Activated B cell treated with CpG ODN at 0.5 μM for 24 hours (primary cell): ENCODE results near the gene MTERF4. TPM values are rescaled to one million over a fixed set of nuclear protein-coding genes. Genes with fewer than 3 reads are reported as not detected.

ENCODE experiments used
- ATAC-seq: fragments of 200-7000 bp; cut with Tn5 transposase; one replicate; pipeline ENCODE4 v1.10.0; 2021; ENCODE audit warnings: low read depth, mild to moderate bottlenecking, moderate library complexity
- CTCF ChIA-PET: fragments of 350-600 bp; sonication (Branson Sonifier 250); formaldehyde crosslinking; loops from one replicate; lab custom pipeline; 2021; ENCODE audit warnings: antibody characterized with exemption; lab: Charles Lee
- POLR2A ChIA-PET: fragments of 350-600 bp; sonication (Branson Sonifier 250); formaldehyde crosslinking; loops from one replicate; lab custom pipeline; 2021; ENCODE audit warnings: antibody characterized with exemption; lab: Charles Lee
- DNase-seq: peaks from one replicate; pipeline ENCODE4 v3.0.0; 2022
- H3K27ac Mint-ChIP-seq: one replicate; pipeline ENCODE4 v1.8.0; 2020; ENCODE audit warnings: mixed read lengths
- H3K27me3 Mint-ChIP-seq: one replicate; pipeline ENCODE4 v1.8.0; 2021; ENCODE audit warnings: mixed read lengths
- H3K36me3 Mint-ChIP-seq: one replicate; pipeline ENCODE4 v1.8.0; 2021; ENCODE audit warnings: low read depth, mixed read lengths
- H3K4me1 Mint-ChIP-seq: one replicate; pipeline ENCODE4 v1.8.0; 2021; ENCODE audit warnings: mixed read lengths
- H3K4me3 Mint-ChIP-seq: one replicate; pipeline ENCODE4 v1.8.0; 2020; ENCODE audit warnings: mild to moderate bottlenecking, mixed read lengths
- H3K9me3 Mint-ChIP-seq: one replicate; pipeline ENCODE4 v1.8.0; 2020; ENCODE audit warnings: mixed read lengths
- intact Hi-C: fragments of 100-400 bp; cut with micrococcal nuclease; formaldehyde crosslinking; loops from one replicate; pipeline ENCODE4 v1.15.1; 2024
- total RNA-seq: library from RNA; stranded (reverse); gene quantifications from 2 replicates; pipeline ENCODE4 v1.2.3, GENCODE V29; 2022
- TF ChIP-seq, protein P1 (sequence below): fragments of 200-600 bp; IDR thresholded peaks from one replicate; pipeline ENCODE4 v1.8.0; 2022; ENCODE audit warnings: antibody characterized with exemption, mild to moderate bottlenecking

MTERF4 gene
- total RNA-seq, 1 donor from 2014 or later = 122 TPM

DNA sequence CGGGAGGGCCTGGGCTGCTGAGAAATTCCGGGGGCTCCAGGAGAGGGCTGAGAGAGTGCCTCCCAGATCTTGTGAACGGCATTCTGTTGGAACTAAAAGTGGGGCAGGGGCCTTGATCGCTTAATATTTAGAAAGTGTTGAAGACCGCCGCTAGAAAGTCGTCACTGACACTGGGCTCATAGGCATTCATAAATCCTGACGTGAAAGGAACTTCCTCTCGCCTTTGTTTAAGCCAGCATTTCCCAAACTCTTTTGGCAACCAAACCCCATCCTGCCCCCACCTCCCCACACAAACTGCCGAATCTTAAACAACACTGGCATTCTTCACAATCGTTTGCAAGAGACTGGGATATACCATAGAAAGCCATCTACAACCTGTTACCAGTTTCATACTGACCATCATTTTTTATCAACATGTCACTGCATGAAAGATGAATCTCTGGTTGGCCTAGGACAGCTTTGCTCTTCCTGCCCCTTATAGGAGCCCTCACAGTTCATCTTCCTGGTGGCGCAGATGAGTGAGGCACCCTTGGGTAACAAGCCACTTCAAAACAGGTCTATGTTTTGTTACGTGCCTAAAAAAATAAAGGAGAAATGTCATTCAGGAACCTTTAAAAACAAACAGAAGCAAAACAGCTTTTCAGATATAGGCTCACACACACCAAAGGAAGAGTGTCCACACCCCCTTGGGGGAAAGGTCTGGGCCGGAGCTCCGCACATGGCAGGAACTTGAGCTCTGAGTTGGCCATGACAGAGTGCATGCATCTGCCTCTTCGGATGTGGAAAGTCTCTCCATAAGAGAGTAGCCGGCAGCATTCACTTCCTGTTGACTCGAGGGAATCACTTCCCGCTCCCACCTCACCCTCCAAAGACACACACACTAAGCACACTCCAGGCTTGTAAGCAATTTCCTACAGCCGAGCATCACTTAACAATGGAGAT is 13.0 kb downstream of the MTERF4 start:
- peaks cover 23% of the 10 kb centered on the region for H3K4me1 Mint-ChIP-seq
- TF ChIP-seq, protein P1, sequence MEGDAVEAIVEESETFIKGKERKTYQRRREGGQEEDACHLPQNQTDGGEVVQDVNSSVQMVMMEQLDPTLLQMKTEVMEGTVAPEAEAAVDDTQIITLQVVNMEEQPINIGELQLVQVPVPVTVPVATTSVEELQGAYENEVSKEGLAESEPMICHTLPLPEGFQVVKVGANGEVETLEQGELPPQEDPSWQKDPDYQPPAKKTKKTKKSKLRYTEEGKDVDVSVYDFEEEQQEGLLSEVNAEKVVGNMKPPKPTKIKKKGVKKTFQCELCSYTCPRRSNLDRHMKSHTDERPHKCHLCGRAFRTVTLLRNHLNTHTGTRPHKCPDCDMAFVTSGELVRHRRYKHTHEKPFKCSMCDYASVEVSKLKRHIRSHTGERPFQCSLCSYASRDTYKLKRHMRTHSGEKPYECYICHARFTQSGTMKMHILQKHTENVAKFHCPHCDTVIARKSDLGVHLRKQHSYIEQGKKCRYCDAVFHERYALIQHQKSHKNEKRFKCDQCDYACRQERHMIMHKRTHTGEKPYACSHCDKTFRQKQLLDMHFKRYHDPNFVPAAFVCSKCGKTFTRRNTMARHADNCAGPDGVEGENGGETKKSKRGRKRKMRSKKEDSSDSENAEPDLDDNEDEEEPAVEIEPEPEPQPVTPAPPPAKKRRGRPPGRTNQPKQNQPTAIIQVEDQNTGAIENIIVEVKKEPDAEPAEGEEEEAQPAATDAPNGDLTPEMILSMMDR = no peak
- no peak overlapping the region for H3K27ac Mint-ChIP-seq
- ChIA-PET POLR2A (interaction anchor here (1.1 to 1.6 kb wide), 3 partner anchors 10 to 22 kb away, joined by 3 to 5 read pairs (median 3); no protein-coding TSS in a partner anchor), CTCF (no interaction called here)
- intact Hi-C loops = no loop called here
- DNase-seq (no peak), ATAC-seq (no peak)
- peaks cover 8% of the 10 kb centered on the region for H3K9me3 Mint-ChIP-seq
- no peak overlapping the region for H3K4me3 Mint-ChIP-seq
- no peaks in the 10 kb centered on the region for H3K27me3 Mint-ChIP-seq
- peaks cover 84% of the 10 kb centered on the region for H3K36me3 Mint-ChIP-seq

DNA sequence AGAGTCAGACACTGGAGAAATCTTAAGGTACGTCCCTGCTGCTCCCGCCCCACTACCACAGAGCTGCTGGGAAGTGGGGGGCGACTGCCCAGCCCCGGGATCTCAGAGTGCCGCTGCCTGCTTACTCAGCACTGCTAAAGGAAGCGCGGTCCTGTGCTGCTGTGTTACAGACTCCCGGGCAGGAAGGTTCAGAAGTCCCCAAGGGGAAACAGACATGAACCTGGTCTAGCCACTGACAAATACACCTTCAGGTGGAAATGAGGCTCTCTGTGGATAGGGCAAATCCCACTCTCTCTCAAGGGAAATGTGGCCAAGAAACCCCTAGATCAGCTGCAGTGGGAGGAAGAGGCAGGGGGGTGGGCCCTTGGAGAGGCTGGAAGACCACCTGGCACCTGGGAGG is 13.7 kb downstream of the MTERF4 start:
- peaks cover 23% of the 10 kb centered on the region for H3K4me1 Mint-ChIP-seq
- POLR2A ChIA-PET = interaction anchor here (0.8 to 1.6 kb wide), 4 partner anchors 9 to 22 kb away, joined by 3 to 6 read pairs (median 5); no protein-coding TSS in a partner anchor
- CTCF ChIA-PET = no interaction called here
- no peak for DNase-seq
- H3K36me3 Mint-ChIP-seq = peaks cover 79% of the 10 kb centered on the region
- intact Hi-C loops = no loop called here
- H3K27ac Mint-ChIP-seq = peak overlapping the region; percentile 75
- TF ChIP-seq, protein P1 = no peak
- peaks cover 8% of the 10 kb centered on the region for H3K9me3 Mint-ChIP-seq
- H3K4me3 Mint-ChIP-seq = peak overlapping the region; percentile 32
- H3K27me3 Mint-ChIP-seq = no peaks in the 10 kb centered on the region
- ATAC-seq = peak; percentile 70

DNA sequence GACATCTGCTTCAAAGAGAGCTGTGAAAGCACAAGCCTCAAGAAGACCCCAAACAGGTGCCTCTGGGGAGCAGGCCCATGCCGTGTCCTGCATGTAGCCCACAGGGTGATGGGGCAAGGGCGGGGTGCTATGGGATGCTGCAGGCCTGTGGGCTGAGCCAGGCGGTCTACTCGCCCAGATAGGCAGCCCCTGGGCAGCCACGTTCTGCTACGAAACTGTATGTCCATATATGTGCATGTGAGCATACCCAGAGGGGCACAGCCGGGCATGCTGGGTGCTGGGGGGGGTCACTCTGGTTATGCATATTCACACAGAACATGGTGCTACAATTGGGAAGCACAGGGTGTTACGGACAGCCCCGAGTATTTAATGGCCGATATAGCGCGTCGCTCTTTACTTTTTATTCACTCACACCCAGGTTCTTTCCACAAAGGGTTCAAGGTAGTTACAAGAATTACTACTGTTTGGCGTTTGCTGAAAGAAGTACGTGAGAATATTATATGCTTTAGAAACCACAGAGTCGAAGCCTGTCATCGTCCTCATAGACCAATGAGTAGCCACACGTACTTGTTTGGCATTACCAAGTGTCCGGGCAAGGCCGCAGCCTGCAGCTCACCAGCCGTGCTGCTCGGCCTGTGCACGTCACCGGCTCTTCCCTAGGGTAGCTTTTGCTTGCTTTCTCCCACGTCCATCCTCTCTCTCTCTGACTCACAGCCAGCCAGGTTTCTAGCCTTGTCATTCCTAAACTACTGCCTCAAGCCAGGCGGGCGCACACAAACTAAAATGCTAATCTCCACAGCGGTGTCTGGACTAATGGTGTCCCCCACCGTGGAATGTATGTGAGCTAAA is 14.4 kb downstream of the MTERF4 start:
- Mint-ChIP-seq H3K9me3 (peaks cover 8% of the 10 kb centered on the region), H3K27ac (peak overlapping the region; percentile 75), H3K27me3 (no peaks in the 10 kb centered on the region), H3K36me3 (peaks cover 76% of the 10 kb centered on the region), H3K4me1 (peaks cover 23% of the 10 kb centered on the region), H3K4me3 (peak overlapping the region; percentile 32)
- DNase-seq (no peak), ATAC-seq (peak; percentile 35)
- TF ChIP-seq, protein P1 = no peak
- intact Hi-C loops = no loop called here
- ChIA-PET CTCF (interaction anchor here (0.7 kb wide), 1 partner anchor 63 kb away, joined by 3 read pairs; the partner anchor contains the start of gene PPP1R7), POLR2A (interaction anchor here (0.8 to 1.6 kb wide), 4 partner anchors 9 to 62 kb away, joined by 3 to 6 read pairs (median 5); partner anchors contain the start of gene PASK)

DNA sequence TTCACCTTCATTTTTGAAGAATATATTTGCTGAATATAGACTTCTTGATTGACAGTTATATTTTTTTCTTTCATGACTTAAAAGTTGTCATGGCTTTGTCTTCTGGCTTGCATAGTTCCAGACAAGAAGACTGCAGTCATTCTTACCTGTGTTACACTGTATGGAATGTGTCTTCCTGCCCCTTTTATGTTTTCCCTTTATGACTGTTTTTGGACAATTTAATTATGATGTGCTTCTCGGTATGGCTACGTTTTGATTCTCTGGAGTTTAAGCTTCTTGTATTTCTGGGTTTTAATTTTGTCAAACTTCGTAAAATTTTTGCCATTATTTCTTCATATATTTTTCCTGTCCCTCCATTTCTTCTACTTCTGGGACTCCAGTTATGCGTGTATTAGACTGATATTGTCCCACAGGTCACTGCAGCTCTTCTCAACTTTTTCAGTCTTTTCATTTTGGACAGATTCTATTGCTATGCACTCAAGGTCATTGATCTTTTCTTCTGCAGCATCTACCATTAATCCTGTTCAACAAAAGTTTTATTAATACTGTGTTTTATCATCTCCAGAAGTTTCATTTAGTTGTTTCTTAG is 17.1 kb downstream of the MTERF4 start:
- ATAC-seq (no peak), DNase-seq (no peak)
- TF ChIP-seq, protein P1 = no peak
- ChIA-PET POLR2A (interaction anchor here (1.4 kb wide), 1 partner anchor 17 kb away, joined by 4 read pairs; the partner anchor contains the start of gene MTERF4), CTCF (no interaction called here)
- intact Hi-C loops = no loop called here
- H3K4me3 Mint-ChIP-seq = no peak overlapping the region
- peaks cover 54% of the 10 kb centered on the region for H3K36me3 Mint-ChIP-seq
- H3K4me1 Mint-ChIP-seq = peaks cover 23% of the 10 kb centered on the region
- H3K9me3 Mint-ChIP-seq = peaks cover 8% of the 10 kb centered on the region
- no peak overlapping the region for H3K27ac Mint-ChIP-seq
- H3K27me3 Mint-ChIP-seq = no peaks in the 10 kb centered on the region
